Putamen (tissue), 1 donor: ENCODE data around the gene CISD2.
"Not testable (repeated sequence)": the region's sequence is repeated elsewhere in the genome, so short reads cannot be mapped to it uniquely, and the experiment has no call there.

Experiments
- DNase-seq: peaks from one replicate; pipeline ENCODE4 v3.0.0-alpha.2; 2016; ENCODE audit warnings: low spot score

The CISD2 gene

GRCh38 chr4:102868781-102869568 is at the start of gene CISD2:
Gene CISD2 (plus strand): TSS chr4:102868992. CDS start chr4:102869085, 93 bp downstream.
- DNase-seq = peak; percentile 92

GRCh38 chr4:102819100-102819499 is 49.7 kb upstream of the CISD2 start:
- not testable (repeated sequence) for DNase-seq

- DNase-seq = no peak
Observed at GRCh38 chr4:102819588-102820365, 49.0 kb upstream of the CISD2 start.

GRCh38 chr4:102823464-102823863 is 45.3 kb upstream of the CISD2 start:
- DNase-seq = no peak

GRCh38 chr4:102823897-102824296 is 44.9 kb upstream of the CISD2 start:
- DNase-seq = no peak

GRCh38 chr4:102824398-102824797 is 44.4 kb upstream of the CISD2 start:
- no peak for DNase-seq

- peak; percentile 63 for DNase-seq
Observed at GRCh38 chr4:102825261-102826091, 43.3 kb upstream of the CISD2 start.

- DNase-seq = peak; percentile 8
Observed at GRCh38 chr4:102826105-102826889, 42.5 kb upstream of the CISD2 start.

- DNase-seq = peak; percentile 93
Observed at GRCh38 chr4:102826890-102827673, 41.7 kb upstream of the CISD2 start, which contains the start of gene UBE2D3. Gene UBE2D3 (minus strand): TSS chr4:102827551. CDS start chr4:102826508, 1,043 bp downstream.

- peak; percentile 98 for DNase-seq
Observed at GRCh38 chr4:102827674-102828496, 40.9 kb upstream of the CISD2 start.

- no peak for DNase-seq
Observed at GRCh38 chr4:102828497-102828808, 40.3 kb upstream of the CISD2 start.

GRCh38 chr4:102829803-102830202 is 39.0 kb upstream of the CISD2 start:
- no peak for DNase-seq

GRCh38 chr4:102832105-102832504 is 36.7 kb upstream of the CISD2 start:
- no peak for DNase-seq

GRCh38 chr4:102832667-102833066 is 36.1 kb upstream of the CISD2 start:
- DNase-seq = no peak

GRCh38 chr4:102836596-102836995 is 32.2 kb upstream of the CISD2 start:
- no peak for DNase-seq

GRCh38 chr4:102842367-102842766 is 26.4 kb upstream of the CISD2 start:
- no peak for DNase-seq

GRCh38 chr4:102843273-102843672 is 25.5 kb upstream of the CISD2 start:
- DNase-seq = no peak

GRCh38 chr4:102843938-102844337 is 24.9 kb upstream of the CISD2 start:
- no peak for DNase-seq

- no peak for DNase-seq
Observed at GRCh38 chr4:102847687-102848086, 21.1 kb upstream of the CISD2 start.

GRCh38 chr4:102849579-102850104 is 19.1 kb upstream of the CISD2 start:
- no peak for DNase-seq
